Aortic smooth muscle cell (primary cell): ENCODE results near the gene DEFB115. TPM values are rescaled to one million over a fixed set of nuclear protein-coding genes. Genes with fewer than 3 reads are reported as not detected.

Source experiments
- total RNA-seq: library from RNA; depleted of rRNA; stranded (reverse); fragments of >200 nt; gene quantifications from 2 replicates; pipeline ENCODE4 v1.2.3, GENCODE V29; 2014

The DEFB115 gene, protein sequence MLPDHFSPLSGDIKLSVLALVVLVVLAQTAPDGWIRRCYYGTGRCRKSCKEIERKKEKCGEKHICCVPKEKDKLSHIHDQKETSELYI
- total RNA-seq, result not detected in 2 replicates

DNA sequence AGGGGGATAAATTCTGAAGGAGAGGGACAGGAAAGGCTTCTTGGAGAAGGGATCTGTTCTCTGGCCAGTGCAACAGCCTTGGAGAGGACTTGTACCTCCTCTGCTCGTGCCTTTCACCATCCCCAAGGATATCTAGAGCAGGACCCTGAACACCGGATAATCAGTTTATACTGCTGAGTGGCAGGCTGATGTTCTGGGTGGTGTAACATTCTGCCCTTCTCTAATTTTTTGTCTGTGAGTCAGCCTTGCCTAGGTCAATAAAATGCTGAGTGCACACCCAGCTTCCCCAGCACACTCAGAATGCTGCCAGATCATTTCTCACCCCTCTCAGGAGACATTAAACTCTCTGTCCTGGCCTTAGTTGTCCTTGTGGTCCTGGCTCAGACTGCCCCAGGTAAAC, at the start of gene DEFB115:
TSS of gene DEFB115 (plus strand) at position 301 of the 400 bp plus-strand sequence. CDS start at position 301, 0 bp downstream.

GRCh38 chr20:31308535-31309162, 51.2 kb downstream of the DEFB115 start, which contains the start of gene DEFB116:
Gene DEFB116, minus strand, starts transcription at chr20:31308585. Its CDS starts 0 bp downstream, at chr20:31308585.

Other genes starting within 250 kb of the DEFB115 start
- not detected in 2 replicates for gene DEFB116, start 50.9 kb downstream of the DEFB115 start, total RNA-seq
- not detected in 2 replicates for gene DEFB118, start 110.9 kb downstream of the DEFB115 start, total RNA-seq
- gene DEFB119, start 132.9 kb downstream of the DEFB115 start, total RNA-seq, result not detected in 2 replicates
- not detected in 2 replicates for gene DEFB121, start 148.6 kb downstream of the DEFB115 start, total RNA-seq
- not detected in 2 replicates for gene DEFB123, start 183.0 kb downstream of the DEFB115 start, total RNA-seq
- gene DEFB124, start 217.5 kb downstream of the DEFB115 start, total RNA-seq, result not detected in 2 replicates
- gene REM1, start 217.6 kb downstream of the DEFB115 start, total RNA-seq, result 1.7 and 1.8 TPM in 2 replicates